GM12878 (cell line): ENCODE results near the gene RAB15. TPM values are rescaled to one million over a fixed set of nuclear protein-coding genes. Genes with fewer than 3 reads are reported as not detected.

Experiments used
- ATAC-seq: fragments of 200-7000 bp; cut with Tn5 transposase; 3 replicates; pipeline ENCODE4 v1.9.1; 2020; ENCODE audit warnings: mild to moderate bottlenecking, moderate library complexity
- BruUV-seq: library from RNA; stranded (reverse); fragments of 400-500 nt; replicated peaks from 2 replicates; lab custom pipeline; 2021; lab: Mats Ljungman, UMichigan
- CTCF ChIA-PET: fragments of 300-600 bp; sonication (Branson Sonifier 250); formaldehyde crosslinking; extraction: SDS; loops from one replicate; lab custom pipeline; 2021; ENCODE audit warnings: inconsistent platforms; lab: Yijun Ruan, JAX
- POLR2A ChIA-PET: fragments of 350-600 bp; formaldehyde crosslinking; extraction: SDS; loops from one replicate; lab custom pipeline; 2021; ENCODE audit warnings: inconsistent platforms; lab: Charles Lee
- RAD21 ChIA-PET: fragments of 300-600 bp; sonication (Branson Sonifier 250); formaldehyde crosslinking; loops from one replicate; lab custom pipeline; 2023; ENCODE audit warnings: antibody characterized with exemption; ENCODE audit not compliant: unreplicated experiment; lab: Charles Lee
- SMC1A ChIA-PET: fragments of 300-600 bp; sonication (Branson Sonifier 250); formaldehyde crosslinking; loops from one replicate; lab custom pipeline; 2023; ENCODE audit not compliant: unreplicated experiment, uncharacterized antibody; lab: Charles Lee
- DNase-seq: peaks from one replicate; pipeline ENCODE4 v3.0.0-alpha.2; 2011; ENCODE audit warnings: low read depth, low spot score
- FAIRE-seq: peaks from 3 replicates; lab custom pipeline; 2011; peaks lifted over from hg19 to GRCh38; lab: Jason Lieb, UNC
- H2AFZ ChIP-seq: 2 replicates; pipeline ENCODE4 v1.6.0; 2011; ENCODE audit warnings: low read depth, low read length, control low read depth; ENCODE audit not compliant: control insufficient read depth
- H3K27ac ChIP-seq: 2 replicates; pipeline ENCODE4 v1.5.1; 2011; ENCODE audit warnings: control low read depth; ENCODE audit not compliant: control insufficient read depth, insufficient read depth
- H3K27me3 ChIP-seq, 2 experiments: replicated peaks in 1 of 2; 2 replicates each; pipeline versions ENCODE4 v1.6.0 to v1.6.1; 2011; ENCODE audit warnings: low read length in 1 of 2; ENCODE audit not compliant: control insufficient read depth in 2 of 2, insufficient read depth in 2 of 2
- H3K36me3 ChIP-seq, 2 experiments: 2 replicates each; pipeline ENCODE4 v1.5.1; 2011; ENCODE audit warnings: low read length in 1 of 2; ENCODE audit not compliant: control insufficient read depth in 2 of 2, insufficient read depth in 2 of 2
- H3K4me1 ChIP-seq: 2 replicates; pipeline ENCODE4 v1.6.1; 2011; ENCODE audit warnings: mild to moderate bottlenecking, low read length, moderate library complexity, mixed read lengths; ENCODE audit not compliant: control insufficient read depth, insufficient read depth
- H3K4me2 ChIP-seq: 2 replicates; pipeline ENCODE4 v1.6.0; 2011; ENCODE audit warnings: control low read depth; ENCODE audit not compliant: control insufficient read depth, insufficient read depth
- H3K4me3 ChIP-seq: fragments of 200-600 bp; sonication (generic); 2 replicates; pipeline ENCODE4 v1.5.1; 2016
- H3K79me2 ChIP-seq: 2 replicates; pipeline ENCODE4 v1.6.0; 2011; ENCODE audit warnings: low read length; ENCODE audit not compliant: control insufficient read depth, insufficient read depth
- H3K9ac ChIP-seq: 2 replicates; pipeline ENCODE4 v1.8.0; 2011; ENCODE audit warnings: low read length, control low read depth, mixed read lengths; ENCODE audit not compliant: control insufficient read depth, insufficient read depth
- H3K9me3 ChIP-seq: replicated peaks from 3 replicates; pipeline ENCODE4 v1.5.1; 2011; ENCODE audit warnings: mild to moderate bottlenecking, low read length; ENCODE audit not compliant: control insufficient read depth, insufficient read depth
- H4K20me1 ChIP-seq: 2 replicates; pipeline ENCODE4 v1.6.0; 2011; ENCODE audit not compliant: control insufficient read depth, insufficient read depth
- JUNB ChIP-seq: IDR thresholded peaks from 2 replicates; pipeline ENCODE4 v1.6.1; 2016; ENCODE audit warnings: antibody characterized with exemption, mild to moderate bottlenecking
- WGBS: methylation state at CpG from one replicate; pipeline ENCODE4 v1.1.6; 2016; ENCODE audit warnings: low lambda C conversion rate; ENCODE audit not compliant: insufficient replicate concordance, insufficient coverage; ENCODE audit errors: missing lambda C conversion rate; 5-methylcytosine and 5-hydroxymethylcytosine counted together
- in situ Hi-C: fragments of 300-500 bp; cut with MboI; formaldehyde crosslinking; loops from 9 replicates; pipeline ENCODE4 v1.14.3; 2018; ENCODE audit warnings: mixed read lengths
- intact Hi-C: fragments of 100-400 bp; cut with micrococcal nuclease; formaldehyde crosslinking; loops from one replicate; pipeline ENCODE4 v1.14.2; 2022; ENCODE audit not compliant: unreplicated experiment
- polyA plus RNA-seq, 11 experiments: library from polyadenylated mRNA; depleted of rRNA in 4 of 11; unstranded in 6 of 11; stranded (reverse) in 5 of 11; fragments of >200 nt; fragmentation: Nextera tagmentation in 4 of 11; fragmentation: Illumina TruSeq in 1 of 11; extraction: Ambion mirVana in 4 of 11; extraction: Trizol in 1 of 11; gene quantifications; 1 replicate in 1 of 11; 2 replicates in 10 of 11; pipeline versions ENCODE4 v1.2.1 to v1.2.3, GENCODE V29; 2011 to 2016; ENCODE audit warnings: inconsistent platforms in 2 of 11, missing spikeins in 2 of 11, low read depth in 1 of 11
- total RNA-seq, 4 experiments: library from RNA; depleted of rRNA in 3 of 4; stranded (reverse); fragments of >200 nt in 3 of 4; fragmentation: Illumina TruSeq in 1 of 4; extraction: Trizol in 1 of 4; gene quantifications; 2 replicates each; pipeline versions ENCODE4 v1.2.1 to v1.2.3, GENCODE V29; 2013 to 2021
- TF ChIP-seq, protein P1 (sequence below): fragments of 150-350 bp; IDR thresholded peaks from 2 replicates; pipeline ENCODE4 v1.6.1; 2016; ENCODE audit warnings: low read depth, low read length

Gene RAB15
- total and polyA plus RNA-seq, 10 of the 15 experiments (the other 5 are each of a cell fraction or from before 2014, with no cell fraction given): 0.32 to 3.9 (median 2.1) TPM

DNA sequence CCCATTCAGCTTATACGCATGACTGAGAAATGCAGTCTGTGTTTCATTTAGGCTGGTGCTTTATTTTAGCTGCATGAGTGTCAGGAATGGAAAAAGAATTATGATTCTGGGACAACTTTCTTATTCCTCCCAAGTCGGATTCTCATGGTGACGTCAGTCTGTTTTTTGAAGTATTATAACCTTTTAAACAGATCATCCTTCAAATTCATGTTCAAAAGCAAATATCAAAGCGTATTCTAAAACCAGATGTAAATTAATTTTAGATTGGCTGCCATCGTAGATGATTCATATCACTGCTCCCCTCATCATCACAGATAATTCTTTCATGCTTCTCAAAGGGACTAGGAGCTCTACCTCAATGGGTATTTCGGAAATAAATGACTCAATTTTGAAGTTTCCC lies 29.6 kb upstream of the RAB15 start:
- CTCF ChIA-PET: interaction anchor here (8.5 kb wide), 1 partner anchor 14 kb away, joined by 67 read pairs; the partner anchor contains the start of gene FNTB
- H3K4me3 ChIP-seq: no peak overlapping the region
- H4K20me1 ChIP-seq: no peaks in the 10 kb centered on the region
- peaks cover 5 to 9% of the 10 kb centered on the region in 2 experiments; a peak in 3 of 4 replicates for H3K36me3 ChIP-seq
- no peak overlapping the region for H3K4me2 ChIP-seq
- H3K27ac ChIP-seq: no peak overlapping the region
- DNase-seq: no peak
- in situ Hi-C loops: no loop called here
- H3K9me3 ChIP-seq: no peaks in the 10 kb centered on the region
- TF ChIP-seq, protein P1, sequence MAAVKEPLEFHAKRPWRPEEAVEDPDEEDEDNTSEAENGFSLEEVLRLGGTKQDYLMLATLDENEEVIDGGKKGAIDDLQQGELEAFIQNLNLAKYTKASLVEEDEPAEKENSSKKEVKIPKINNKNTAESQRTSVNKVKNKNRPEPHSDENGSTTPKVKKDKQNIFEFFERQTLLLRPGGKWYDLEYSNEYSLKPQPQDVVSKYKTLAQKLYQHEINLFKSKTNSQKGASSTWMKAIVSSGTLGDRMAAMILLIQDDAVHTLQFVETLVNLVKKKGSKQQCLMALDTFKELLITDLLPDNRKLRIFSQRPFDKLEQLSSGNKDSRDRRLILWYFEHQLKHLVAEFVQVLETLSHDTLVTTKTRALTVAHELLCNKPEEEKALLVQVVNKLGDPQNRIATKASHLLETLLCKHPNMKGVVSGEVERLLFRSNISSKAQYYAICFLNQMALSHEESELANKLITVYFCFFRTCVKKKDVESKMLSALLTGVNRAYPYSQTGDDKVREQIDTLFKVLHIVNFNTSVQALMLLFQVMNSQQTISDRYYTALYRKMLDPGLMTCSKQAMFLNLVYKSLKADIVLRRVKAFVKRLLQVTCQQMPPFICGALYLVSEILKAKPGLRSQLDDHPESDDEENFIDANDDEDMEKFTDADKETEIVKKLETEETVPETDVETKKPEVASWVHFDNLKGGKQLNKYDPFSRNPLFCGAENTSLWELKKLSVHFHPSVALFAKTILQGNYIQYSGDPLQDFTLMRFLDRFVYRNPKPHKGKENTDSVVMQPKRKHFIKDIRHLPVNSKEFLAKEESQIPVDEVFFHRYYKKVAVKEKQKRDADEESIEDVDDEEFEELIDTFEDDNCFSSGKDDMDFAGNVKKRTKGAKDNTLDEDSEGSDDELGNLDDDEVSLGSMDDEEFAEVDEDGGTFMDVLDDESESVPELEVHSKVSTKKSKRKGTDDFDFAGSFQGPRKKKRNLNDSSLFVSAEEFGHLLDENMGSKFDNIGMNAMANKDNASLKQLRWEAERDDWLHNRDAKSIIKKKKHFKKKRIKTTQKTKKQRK: no peak
- TF ChIP-seq JUNB: peak; percentile 61
- TF ChIP-seq, all 136 proteins: peak for 1
- BruUV-seq: no TSS peak
- ATAC-seq (no peak), FAIRE-seq (no peak)
- Histone ChIP-seq H3K79me2 (peaks cover 45% of the 10 kb centered on the region), H3K4me1 (peaks cover 37% of the 10 kb centered on the region), H3K9ac (no peak overlapping the region), H2AFZ (no peak overlapping the region), H3K27me3 (no peaks in the 10 kb centered on the region)
- ChIA-PET SMC1A (interaction anchor here (1.1 to 6.6 kb wide), 4 partner anchors 9 to 97 kb away, joined by 3 to 55 read pairs (median 6); partner anchors contain the start of gene FNTB), POLR2A (interaction anchor here (0.6 to 1.0 kb wide), 2 partner anchors 12 to 119 kb away, joined by 3 to 7 read pairs; no protein-coding TSS in a partner anchor), RAD21 (no interaction called here)
- 98% methylated on average over 6 of the region's 6 CpGs for WGBS
- intact Hi-C loops: no loop called here
